ENCODE measurements around the gene AHCYL2.

GRCh38 chr7:129438839-129439651 lies 214.2 kb downstream of the AHCYL2 start:
- no peak for TF ChIP-seq JAZF1 (CRISPR knock-in tag; IDR thresholded peaks at IDR 0.05)
- no peak for TF ChIP-seq USF2 (CRISPR knock-in tag; IDR thresholded peaks at IDR 0.05)
- TF ChIP-seq ESRRA (CRISPR knock-in tag; IDR thresholded peaks at IDR 0.05; ENCODE audit: borderline replicate concordance) = no peak
- TF ChIP-seq TCF7 (CRISPR knock-in tag; IDR thresholded peaks at IDR 0.05; ENCODE audit: low read depth) = no peak
- no peak for TF ChIP-seq FOXK1 (CRISPR knock-in tag; IDR thresholded peaks at IDR 0.05)
- no peak for TF ChIP-seq CTCF (IDR thresholded peaks at IDR 0.05)
- TF ChIP-seq TEAD4 (CRISPR knock-in tag; IDR thresholded peaks at IDR 0.05) = no peak
- TF ChIP-seq MXD4 (CRISPR knock-in tag; IDR thresholded peaks at IDR 0.05; ENCODE audit: borderline replicate concordance) = no peak
- no peak for TF ChIP-seq ATF3 (CRISPR knock-in tag; conservative IDR thresholded peaks at IDR 0.05)
